DOHH2 (cell line): ENCODE measurements around the gene FOXN3.

Source experiments
- H3F3A ChIP-seq: fragments of 200-600 bp; sonication (generic), shearing (Covaris generic); 2 replicates; pipeline ENCODE4 v1.6.0; 2016; ENCODE audit warnings: antibody characterized with exemption, mild to moderate bottlenecking; ENCODE audit not compliant: control insufficient read depth, insufficient read depth
- H3K27ac ChIP-seq: fragments of 200-600 bp; sonication (generic); 2 replicates; pipeline ENCODE4 v1.5.1; 2014; ENCODE audit warnings: low read depth, mild to moderate bottlenecking, low read length, moderate library complexity
- H3K27me3 ChIP-seq: fragments of 200-600 bp; sonication (generic); 2 replicates; pipeline ENCODE4 v1.6.1; 2014; ENCODE audit warnings: mild to moderate bottlenecking, low read length, mixed read lengths; ENCODE audit not compliant: control insufficient read depth
- H3K36me3 ChIP-seq: fragments of 200-600 bp; sonication (generic); 2 replicates; pipeline ENCODE4 v1.6.1; 2014; ENCODE audit warnings: mild to moderate bottlenecking, low read length, moderate library complexity, mixed read lengths; ENCODE audit not compliant: control insufficient read depth
- H3K4me1 ChIP-seq: fragments of 200-600 bp; sonication (generic); 2 replicates; pipeline ENCODE4 v1.6.1; 2014; ENCODE audit warnings: mild to moderate bottlenecking, low read length, mixed read lengths; ENCODE audit not compliant: control insufficient read depth
- H3K4me2 ChIP-seq: fragments of 200-600 bp; sonication (generic); 2 replicates; pipeline ENCODE4 v1.6.0; 2014; ENCODE audit warnings: mild to moderate bottlenecking, low read length, moderate library complexity
- H3K4me3 ChIP-seq: fragments of 200-600 bp; sonication (generic); 2 replicates; pipeline ENCODE4 v1.5.1; 2014; ENCODE audit warnings: mild to moderate bottlenecking, low read length, mixed read lengths
- H3K79me2 ChIP-seq: fragments of 200-600 bp; sonication (generic); 2 replicates; pipeline ENCODE4 v1.6.1; 2014; ENCODE audit warnings: mild to moderate bottlenecking, low read length, mixed read lengths; ENCODE audit not compliant: control insufficient read depth
- H3K9me2 ChIP-seq: fragments of 200-600 bp; sonication (generic); replicated peaks from 2 replicates; pipeline ENCODE4 v1.6.1; 2014; ENCODE audit warnings: mild to moderate bottlenecking, low read length, mixed read lengths; ENCODE audit not compliant: control insufficient read depth
- H3K9me3 ChIP-seq: fragments of 200-600 bp; sonication (generic); 2 replicates; pipeline ENCODE4 v1.6.1; 2014; ENCODE audit warnings: antibody characterized with exemption, low read length, mixed read lengths; ENCODE audit not compliant: control insufficient read depth, insufficient read depth
- H4K20me1 ChIP-seq: fragments of 200-600 bp; sonication (generic); 2 replicates; pipeline ENCODE4 v1.6.0; 2014; ENCODE audit warnings: low read depth, mild to moderate bottlenecking, antibody characterized with exemption, low read length, moderate library complexity; ENCODE audit not compliant: control insufficient read depth, insufficient read depth
- CTCF ChIP-seq: fragments of 200-600 bp; sonication (generic); IDR thresholded peaks from one replicate; pipeline ENCODE4 v1.5.1; 2014; ENCODE audit warnings: antibody characterized with exemption, mild to moderate bottlenecking, low read depth, low read length; ENCODE audit not compliant: poor library complexity, severe bottlenecking
- EZH2phosphoT487 ChIP-seq: fragments of 200-600 bp; sonication (generic); IDR thresholded peaks from 2 replicates; pipeline ENCODE4 v1.6.1; 2017; ENCODE audit warnings: borderline replicate concordance, mild to moderate bottlenecking, antibody characterized with exemption, low read length, moderate library complexity, mixed read lengths

FOXN3 gene

GRCh38 chr14:89214221-89214965, 202.6 kb downstream of the FOXN3 start:
- H3K27me3 ChIP-seq = no peaks in the 10 kb centered on the region
- H4K20me1 ChIP-seq = no peaks in the 10 kb centered on the region
- H3K4me1 ChIP-seq = no peaks in the 10 kb centered on the region
- H3F3A ChIP-seq = no peaks in the 10 kb centered on the region
- no peak overlapping the region for H3K27ac ChIP-seq
- TF ChIP-seq EZH2phosphoT487 (no peak), CTCF (no peak)
- H3K9me3 ChIP-seq = no peaks in the 10 kb centered on the region
- H3K36me3 ChIP-seq = no peaks in the 10 kb centered on the region
- H3K79me2 ChIP-seq = no peaks in the 10 kb centered on the region
- no peaks in the 10 kb centered on the region for H3K9me2 ChIP-seq
- H3K4me3 ChIP-seq = no peak overlapping the region
- H3K4me2 ChIP-seq = no peak overlapping the region

GRCh38 chr14:89212386-89213235, 204.4 kb downstream of the FOXN3 start:
- Histone ChIP-seq H3K36me3 (no peaks in the 10 kb centered on the region), H3K4me2 (no peak overlapping the region), H3K27ac (no peak overlapping the region), H3K9me3 (no peaks in the 10 kb centered on the region), H3F3A (no peaks in the 10 kb centered on the region), H4K20me1 (no peaks in the 10 kb centered on the region), H3K9me2 (no peaks in the 10 kb centered on the region), H3K79me2 (no peaks in the 10 kb centered on the region), H3K4me3 (no peak overlapping the region), H3K27me3 (no peaks in the 10 kb centered on the region), H3K4me1 (no peaks in the 10 kb centered on the region)
- TF ChIP-seq CTCF (no peak), EZH2phosphoT487 (no peak)

- H3K4me3 ChIP-seq = no peak overlapping the region
- TF ChIP-seq CTCF (no peak), EZH2phosphoT487 (no peak)
- no peaks in the 10 kb centered on the region for H3K36me3 ChIP-seq
- no peaks in the 10 kb centered on the region for H3K9me3 ChIP-seq
- H3K4me1 ChIP-seq = no peaks in the 10 kb centered on the region
- H3K79me2 ChIP-seq = no peaks in the 10 kb centered on the region
- H3K4me2 ChIP-seq = no peak overlapping the region
- H3K9me2 ChIP-seq = no peaks in the 10 kb centered on the region
- no peak overlapping the region for H3K27ac ChIP-seq
- H3F3A ChIP-seq = no peaks in the 10 kb centered on the region
- no peaks in the 10 kb centered on the region for H4K20me1 ChIP-seq
- no peaks in the 10 kb centered on the region for H3K27me3 ChIP-seq
Observed at GRCh38 chr14:89209558-89209957, 207.5 kb downstream of the FOXN3 start.
